Neural crest cell (in vitro differentiated cells): ENCODE measurements around the gene WFS1. TPM values are rescaled to one million over a fixed set of nuclear protein-coding genes. Genes with fewer than 3 reads are reported as not detected.

ENCODE experiments used
- DNase-seq: peaks from one replicate; pipeline ENCODE4 v3.0.0; 2021; ENCODE audit warnings: low read depth, mixed read lengths, low spot score
- H3K27ac Mint-ChIP-seq: one replicate; pipeline ENCODE4 v1.8.0; 2021; ENCODE audit warnings: mild to moderate bottlenecking, mixed read lengths; ENCODE audit not compliant: unreplicated experiment
- H3K27me3 Mint-ChIP-seq: 2 replicates; pipeline ENCODE4 v1.8.0; 2021; ENCODE audit warnings: low read depth, mild to moderate bottlenecking, mixed read lengths
- H3K36me3 Mint-ChIP-seq: 2 replicates; pipeline ENCODE4 v1.8.0; 2021; ENCODE audit warnings: low read depth, mild to moderate bottlenecking, mixed read lengths
- H3K4me1 Mint-ChIP-seq: 2 replicates; pipeline ENCODE4 v1.8.0; 2021; ENCODE audit warnings: mixed read lengths
- H3K4me3 Mint-ChIP-seq: one replicate; pipeline ENCODE4 v1.8.0; 2021; ENCODE audit warnings: mild to moderate bottlenecking, mixed read lengths
- H3K9me3 Mint-ChIP-seq: 2 replicates; pipeline ENCODE4 v1.8.0; 2021; ENCODE audit warnings: mixed read lengths
- total RNA-seq: library from RNA; stranded (reverse); gene quantifications from 2 replicates; pipeline ENCODE4 v1.2.1, GENCODE V29; 2021
- TF ChIP-seq, protein P1 (sequence below): fragments of 200-600 bp; sonication (generic); conservative IDR thresholded peaks from 2 replicates; pipeline ENCODE4 v1.5.0; 2021; ENCODE audit warnings: antibody characterized with exemption, mild to moderate bottlenecking

WFS1 gene
- total RNA-seq, 1 donor from 2014 or later: 24.8 TPM

DNA sequence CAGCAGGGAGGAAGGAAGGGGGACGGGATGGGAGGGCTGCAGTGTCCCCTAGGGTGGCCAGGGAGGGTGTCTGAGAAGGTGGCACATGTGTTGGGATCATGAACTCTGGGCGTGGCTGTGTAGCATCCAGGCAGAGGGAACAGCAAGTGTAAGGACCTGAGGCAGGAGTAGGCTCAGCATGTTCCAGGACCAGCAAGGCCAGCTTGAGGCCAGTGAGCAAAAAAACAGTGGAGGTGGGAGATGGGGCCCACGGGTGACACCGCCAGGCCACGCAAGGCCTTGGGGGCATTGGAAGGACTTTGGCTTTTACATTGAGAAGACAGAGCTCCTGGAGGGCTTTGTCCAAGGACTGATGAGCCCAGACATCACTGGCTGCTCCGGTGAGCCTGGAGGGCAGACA, 16.5 kb upstream of the WFS1 start:
- H3K4me1 Mint-ChIP-seq: peaks cover 17% of the 10 kb centered on the region
- H3K27ac Mint-ChIP-seq: no peak overlapping the region
- no peaks in the 10 kb centered on the region for H3K9me3 Mint-ChIP-seq
- no peak overlapping the region for H3K4me3 Mint-ChIP-seq
- no peak for DNase-seq
- TF ChIP-seq, protein P1, sequence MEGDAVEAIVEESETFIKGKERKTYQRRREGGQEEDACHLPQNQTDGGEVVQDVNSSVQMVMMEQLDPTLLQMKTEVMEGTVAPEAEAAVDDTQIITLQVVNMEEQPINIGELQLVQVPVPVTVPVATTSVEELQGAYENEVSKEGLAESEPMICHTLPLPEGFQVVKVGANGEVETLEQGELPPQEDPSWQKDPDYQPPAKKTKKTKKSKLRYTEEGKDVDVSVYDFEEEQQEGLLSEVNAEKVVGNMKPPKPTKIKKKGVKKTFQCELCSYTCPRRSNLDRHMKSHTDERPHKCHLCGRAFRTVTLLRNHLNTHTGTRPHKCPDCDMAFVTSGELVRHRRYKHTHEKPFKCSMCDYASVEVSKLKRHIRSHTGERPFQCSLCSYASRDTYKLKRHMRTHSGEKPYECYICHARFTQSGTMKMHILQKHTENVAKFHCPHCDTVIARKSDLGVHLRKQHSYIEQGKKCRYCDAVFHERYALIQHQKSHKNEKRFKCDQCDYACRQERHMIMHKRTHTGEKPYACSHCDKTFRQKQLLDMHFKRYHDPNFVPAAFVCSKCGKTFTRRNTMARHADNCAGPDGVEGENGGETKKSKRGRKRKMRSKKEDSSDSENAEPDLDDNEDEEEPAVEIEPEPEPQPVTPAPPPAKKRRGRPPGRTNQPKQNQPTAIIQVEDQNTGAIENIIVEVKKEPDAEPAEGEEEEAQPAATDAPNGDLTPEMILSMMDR: no peak
- H3K27me3 Mint-ChIP-seq: peaks cover 26% of the 10 kb centered on the region
- no peaks in the 10 kb centered on the region for H3K36me3 Mint-ChIP-seq

DNA sequence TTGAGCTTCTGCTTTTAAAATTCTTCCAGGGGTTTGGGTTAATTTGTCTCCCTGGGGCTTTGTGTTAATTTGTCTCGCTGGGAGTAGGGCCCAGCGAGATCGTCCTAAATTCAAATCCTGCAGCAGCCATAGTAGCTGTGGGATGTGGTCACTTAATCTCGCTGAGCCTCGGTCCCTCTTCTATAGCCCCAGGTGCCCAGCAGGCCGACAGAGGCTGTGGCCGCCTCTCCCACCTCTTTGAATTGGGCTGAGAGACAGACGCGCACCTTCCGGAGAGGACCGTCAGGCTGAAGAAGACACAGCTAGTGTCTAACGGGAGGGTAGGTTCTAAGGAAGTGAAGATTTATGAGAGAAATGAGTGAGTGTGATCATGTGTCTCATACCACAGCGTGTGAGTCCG, 15.7 kb upstream of the WFS1 start:
- no peak for DNase-seq
- H3K27me3 Mint-ChIP-seq: peaks cover 17% of the 10 kb centered on the region
- no peak overlapping the region for H3K27ac Mint-ChIP-seq
- H3K36me3 Mint-ChIP-seq: no peaks in the 10 kb centered on the region
- H3K4me3 Mint-ChIP-seq: no peak overlapping the region
- H3K9me3 Mint-ChIP-seq: no peaks in the 10 kb centered on the region
- peaks cover 17% of the 10 kb centered on the region for H3K4me1 Mint-ChIP-seq
- TF ChIP-seq, protein P1: no peak

DNA sequence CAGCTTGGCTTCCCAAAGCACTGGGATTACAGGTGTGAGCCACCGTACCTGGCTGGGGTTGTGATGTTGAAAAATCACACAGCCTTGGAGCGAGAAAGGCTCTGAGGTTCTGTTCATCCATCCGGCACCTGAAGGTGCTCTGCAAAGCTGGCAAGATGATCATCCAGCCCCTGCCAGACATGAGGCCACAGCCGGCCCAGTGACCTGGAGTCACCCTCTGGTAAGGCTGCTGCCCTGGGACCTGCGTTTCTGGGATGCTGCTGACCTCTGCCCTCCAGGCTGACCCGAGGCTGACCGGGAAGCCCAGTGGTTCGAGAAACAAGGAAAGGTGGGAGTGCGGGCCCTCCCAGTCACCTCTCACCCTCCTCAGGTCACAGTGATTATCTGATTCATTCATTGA, 13.5 kb upstream of the WFS1 start:
- Mint-ChIP-seq H3K4me1 (peaks cover 22% of the 10 kb centered on the region), H3K27me3 (peaks cover 3% of the 10 kb centered on the region), H3K4me3 (no peak overlapping the region), H3K36me3 (no peaks in the 10 kb centered on the region), H3K27ac (no peak overlapping the region), H3K9me3 (no peaks in the 10 kb centered on the region)
- TF ChIP-seq, protein P1: no peak
- no peak for DNase-seq

DNA sequence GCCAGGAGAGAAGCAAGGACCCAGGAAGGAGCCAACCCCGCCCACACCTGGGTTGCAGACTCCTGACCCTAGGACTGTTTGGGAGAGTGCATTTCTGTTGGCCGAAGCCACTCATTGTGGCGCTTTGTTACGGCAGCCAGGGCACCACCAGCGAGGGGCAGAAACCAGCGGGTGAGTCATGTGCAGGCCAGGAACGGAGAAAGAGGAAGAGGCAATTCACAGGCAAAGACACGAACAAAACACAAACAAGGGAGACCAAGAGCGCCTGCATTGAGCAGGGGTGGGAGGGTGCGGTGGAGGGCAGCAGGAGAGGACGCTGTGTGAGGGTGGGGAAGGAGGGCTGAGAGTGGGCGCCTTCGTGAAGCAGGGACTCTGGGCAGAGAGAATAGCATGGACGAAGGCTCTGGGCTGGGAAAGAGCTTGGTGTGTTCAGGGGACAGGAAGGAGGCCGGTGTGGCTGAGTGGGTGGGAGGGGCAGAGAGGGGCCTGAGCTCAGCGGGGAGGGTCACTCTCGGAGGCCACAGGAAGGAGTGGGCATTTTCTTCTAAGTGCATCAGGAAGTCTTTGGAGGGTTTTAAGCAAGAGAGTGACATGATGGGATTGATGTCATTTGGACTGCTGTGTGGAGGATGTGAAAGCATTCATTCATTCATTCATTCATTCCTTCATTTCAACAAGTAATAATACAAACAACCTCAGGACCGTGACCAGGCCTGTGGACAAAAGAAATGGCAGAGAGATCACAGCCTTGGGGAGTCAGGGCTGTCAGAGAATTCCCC, 12.2 kb upstream of the WFS1 start:
- peaks cover 3% of the 10 kb centered on the region for H3K27me3 Mint-ChIP-seq
- TF ChIP-seq, protein P1: no peak
- peaks cover 22% of the 10 kb centered on the region for H3K4me1 Mint-ChIP-seq
- no peak overlapping the region for H3K4me3 Mint-ChIP-seq
- H3K27ac Mint-ChIP-seq: no peak overlapping the region
- no peak for DNase-seq
- H3K36me3 Mint-ChIP-seq: no peaks in the 10 kb centered on the region
- no peaks in the 10 kb centered on the region for H3K9me3 Mint-ChIP-seq

DNA sequence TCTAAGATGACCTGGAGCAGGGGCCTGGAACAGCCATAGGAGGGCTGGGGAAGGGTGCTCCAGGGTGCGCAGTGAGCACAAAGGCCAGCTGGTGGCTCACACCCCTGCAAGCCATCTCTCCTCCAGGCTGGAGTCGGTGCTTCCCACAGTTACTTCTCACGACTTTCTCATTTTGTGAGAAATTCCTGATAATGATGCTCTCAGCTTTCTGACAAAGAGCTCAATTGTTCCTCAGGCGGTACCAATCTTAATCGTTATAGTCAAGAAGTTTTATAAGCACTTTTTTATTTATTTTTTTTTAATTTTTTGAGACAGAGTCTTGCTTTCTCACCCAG, 11.7 kb upstream of the WFS1 start:
- Mint-ChIP-seq H3K36me3 (no peaks in the 10 kb centered on the region), H3K27ac (no peak overlapping the region), H3K4me3 (no peak overlapping the region), H3K9me3 (no peaks in the 10 kb centered on the region), H3K4me1 (peaks cover 22% of the 10 kb centered on the region), H3K27me3 (peaks cover 3% of the 10 kb centered on the region)
- no peak for DNase-seq
- TF ChIP-seq, protein P1: no peak
